GM04503 (cell line): ENCODE measurements around the gene ADM2.
"Not testable (repeated sequence)": the region's sequence is repeated elsewhere in the genome, so short reads cannot be mapped to it uniquely, and the experiment has no call there.

Experiments
- DNase-seq: peaks from one replicate; pipeline ENCODE4 v3.0.0-alpha.2; 2012; ENCODE audit warnings: low read depth

Gene ADM2, protein sequence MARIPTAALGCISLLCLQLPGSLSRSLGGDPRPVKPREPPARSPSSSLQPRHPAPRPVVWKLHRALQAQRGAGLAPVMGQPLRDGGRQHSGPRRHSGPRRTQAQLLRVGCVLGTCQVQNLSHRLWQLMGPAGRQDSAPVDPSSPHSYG

DNA sequence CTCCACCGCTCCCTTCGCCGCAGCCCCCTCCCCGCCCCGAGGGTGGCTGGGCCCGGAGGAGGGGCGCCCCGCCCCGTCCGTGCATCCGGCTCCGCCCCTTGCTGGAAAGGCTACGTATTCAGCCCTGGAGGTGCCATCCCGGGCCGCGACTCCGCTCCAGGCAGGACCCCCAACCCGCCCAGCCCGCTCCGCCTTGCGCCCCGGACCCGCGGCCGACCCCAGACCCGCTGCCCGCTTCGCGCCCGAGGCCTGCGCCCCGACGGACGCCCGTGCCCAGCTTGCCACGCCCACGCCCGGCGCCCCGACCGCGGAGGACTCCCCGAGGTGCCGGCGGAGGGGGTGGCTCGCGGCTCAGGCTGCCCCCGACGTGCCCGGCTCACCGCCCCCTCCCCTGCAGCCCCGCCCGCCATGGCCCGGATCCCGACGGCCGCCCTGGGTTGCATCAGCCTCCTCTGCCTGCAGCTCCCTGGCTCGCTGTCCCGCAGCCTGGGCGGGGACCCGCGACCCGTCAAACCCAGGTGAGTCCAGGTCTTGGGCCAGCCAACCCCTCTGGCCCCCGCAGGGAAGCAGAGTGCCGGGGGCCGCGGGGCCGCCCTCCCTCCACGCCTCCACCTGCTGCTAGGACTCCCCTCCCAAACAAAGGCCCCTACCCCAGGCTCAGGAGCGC lies at the start of gene ADM2:
Gene ADM2, plus strand, starts transcription at position 104 of the 667 bp plus-strand sequence. Its CDS starts 305 bp downstream, at position 409.
- no peak for DNase-seq

DNA sequence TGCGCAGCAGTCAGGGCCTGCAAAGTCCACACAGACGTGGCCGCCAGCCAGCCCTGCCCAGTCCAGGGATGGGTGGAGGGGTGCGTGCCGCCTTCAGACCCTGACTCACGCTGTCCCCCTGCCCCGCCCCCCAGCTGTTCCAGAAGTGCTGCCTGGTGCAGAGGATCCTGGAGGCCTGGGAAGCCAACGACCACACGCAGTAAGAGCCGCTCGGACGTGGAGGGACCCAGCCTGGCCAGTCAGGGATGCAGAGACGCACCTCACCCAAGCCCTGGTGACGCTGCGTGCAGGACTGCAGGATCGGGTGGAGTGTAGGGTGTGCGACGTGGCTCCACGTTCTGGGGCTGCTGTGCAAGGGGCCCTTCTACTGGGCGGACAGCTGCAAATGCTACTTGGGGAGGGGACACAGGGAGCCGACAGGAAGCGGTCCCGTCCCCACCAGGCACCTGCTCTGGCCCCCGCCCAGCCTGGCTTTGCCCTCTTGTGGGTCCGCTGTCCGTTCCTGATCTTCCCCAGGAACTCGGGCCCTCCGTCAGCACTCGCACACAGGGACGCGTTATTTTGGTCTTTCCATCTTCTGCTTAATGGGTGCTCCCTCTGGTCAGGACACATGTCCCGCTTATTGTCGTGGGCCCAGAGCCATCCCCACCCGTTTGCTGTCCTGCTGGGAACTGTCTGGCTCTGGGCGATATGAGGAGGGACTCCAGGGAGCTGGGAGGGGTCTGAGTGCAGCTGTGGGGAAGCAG lies 49.0 kb upstream of the ADM2 start:
- no peak for DNase-seq

DNA sequence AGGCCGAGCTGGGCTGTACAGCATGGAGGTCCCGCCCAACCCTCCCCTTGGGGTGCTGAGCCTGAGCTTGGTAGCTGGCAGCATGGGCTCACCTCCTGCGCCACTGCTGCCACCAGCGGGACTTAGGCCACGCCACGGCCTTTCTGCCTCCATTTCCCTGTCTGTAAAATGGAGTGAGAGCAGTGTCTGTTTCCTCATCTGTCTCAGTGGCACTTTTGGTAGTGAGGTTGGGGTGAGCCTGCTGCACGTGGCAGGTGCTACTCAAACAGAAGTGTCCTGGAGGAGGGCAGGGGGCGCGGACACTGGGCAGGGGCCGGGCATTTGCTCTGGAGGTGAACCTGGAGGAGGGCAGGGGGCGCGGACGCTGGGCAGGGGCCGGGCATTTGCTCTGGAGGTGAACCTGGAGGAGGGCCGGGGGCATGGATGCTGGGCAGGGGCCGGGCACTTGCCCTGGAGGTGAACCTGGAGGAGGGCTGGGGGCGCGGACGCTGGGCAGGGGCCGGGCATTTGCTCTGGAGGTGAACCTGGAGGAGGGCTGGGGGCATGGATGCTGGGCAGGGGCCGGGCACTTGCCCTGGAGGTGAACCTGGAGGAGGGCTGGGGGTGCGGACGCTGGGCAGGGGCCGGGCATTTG lies 48.3 kb upstream of the ADM2 start:
- not testable (repeated sequence) for DNase-seq

DNA sequence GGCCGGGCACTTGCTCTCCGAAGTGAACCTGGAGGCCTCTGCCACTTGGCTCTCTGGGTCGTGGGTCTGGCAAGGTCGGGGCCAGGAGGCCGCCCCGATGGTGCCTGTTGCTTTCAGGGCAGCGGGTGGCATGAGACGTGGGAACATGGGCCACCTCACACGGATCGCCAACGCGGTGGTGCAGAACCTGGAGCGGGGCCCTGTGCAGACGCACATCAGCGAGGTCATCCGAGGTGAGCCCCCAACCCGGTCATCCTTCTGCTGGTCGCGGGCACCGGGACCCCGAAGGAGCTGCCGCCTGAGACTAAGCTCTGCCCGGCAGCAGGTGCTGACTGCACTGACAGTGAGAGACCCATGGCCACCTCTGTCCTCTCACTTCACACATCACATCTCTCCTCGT lies 46.5 kb upstream of the ADM2 start:
- DNase-seq: no peak

DNA sequence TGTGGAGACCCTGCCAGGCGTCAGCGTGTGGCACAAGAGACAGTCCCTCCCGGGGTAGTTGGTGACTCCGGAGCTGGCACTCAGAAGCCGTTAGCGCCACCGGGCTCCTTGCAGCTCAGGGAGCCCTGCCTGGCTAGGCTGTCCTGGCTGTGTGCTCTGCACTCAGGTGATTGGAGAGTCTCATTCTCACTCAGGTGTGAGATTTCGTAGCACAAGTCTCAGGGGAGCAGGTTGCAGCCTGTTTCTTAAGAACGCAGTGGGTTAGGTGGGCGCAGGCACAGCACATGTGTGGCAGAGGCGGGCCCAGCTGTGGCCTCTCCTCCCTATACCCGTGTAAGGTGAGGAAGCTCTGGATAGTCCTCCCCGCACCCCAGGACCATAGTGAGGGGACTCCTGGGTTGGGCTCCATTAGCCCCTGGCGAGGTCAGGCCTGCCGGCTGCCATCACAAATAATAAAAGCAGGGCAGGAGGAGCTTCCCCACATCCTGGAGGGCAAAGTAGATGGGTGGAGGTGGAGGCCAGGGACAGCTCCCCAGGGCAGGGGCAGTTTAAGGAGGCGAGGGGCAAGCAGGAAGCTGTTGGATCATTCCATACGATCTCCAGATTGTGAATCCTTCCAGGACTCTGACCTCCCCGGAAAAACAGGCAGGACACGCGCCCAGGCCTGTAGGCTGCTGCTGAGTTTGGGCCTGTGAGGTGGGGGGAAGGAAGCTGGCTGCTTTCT lies 45.9 kb upstream of the ADM2 start:
- no peak for DNase-seq

DNA sequence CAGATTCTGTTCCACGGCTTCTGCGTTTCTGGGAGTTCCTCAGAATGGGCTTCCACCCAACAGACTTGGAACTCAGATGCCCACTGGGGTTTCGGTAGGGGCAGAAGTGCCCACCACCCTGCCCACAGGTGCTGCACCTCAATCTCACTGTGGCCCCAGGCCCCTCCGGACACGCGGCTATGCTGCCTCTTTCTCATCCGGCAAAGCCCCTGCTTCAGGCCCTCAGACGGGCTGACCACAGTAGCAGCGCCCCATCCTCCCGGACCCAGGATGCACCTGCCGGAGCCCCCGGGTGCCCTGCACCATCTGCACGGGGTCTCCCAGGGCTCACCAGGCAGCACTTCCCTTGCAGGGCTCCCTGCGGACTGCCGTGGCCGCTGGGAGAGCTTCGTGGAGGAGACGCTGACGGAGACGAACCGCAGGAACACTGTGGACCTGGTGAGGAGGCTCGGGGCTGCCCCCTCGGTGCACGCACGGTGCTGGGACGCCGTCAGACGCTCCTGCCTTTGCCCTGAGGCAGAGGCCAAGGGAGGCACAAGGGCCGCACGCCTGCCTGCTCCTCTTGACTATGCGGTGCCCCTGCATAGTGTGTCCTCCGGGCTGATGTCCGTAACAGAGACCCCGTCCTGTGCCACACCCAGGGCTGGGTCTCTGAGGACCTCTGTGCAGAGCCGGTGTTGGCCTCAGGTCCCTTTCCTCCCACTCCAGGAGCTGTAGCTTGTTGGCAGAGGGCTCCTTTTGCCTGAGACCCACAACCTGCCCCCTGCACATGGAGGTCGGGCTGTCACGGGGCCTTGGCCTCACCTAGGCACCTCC lies 45.1 kb upstream of the ADM2 start:
- no peak for DNase-seq

DNA sequence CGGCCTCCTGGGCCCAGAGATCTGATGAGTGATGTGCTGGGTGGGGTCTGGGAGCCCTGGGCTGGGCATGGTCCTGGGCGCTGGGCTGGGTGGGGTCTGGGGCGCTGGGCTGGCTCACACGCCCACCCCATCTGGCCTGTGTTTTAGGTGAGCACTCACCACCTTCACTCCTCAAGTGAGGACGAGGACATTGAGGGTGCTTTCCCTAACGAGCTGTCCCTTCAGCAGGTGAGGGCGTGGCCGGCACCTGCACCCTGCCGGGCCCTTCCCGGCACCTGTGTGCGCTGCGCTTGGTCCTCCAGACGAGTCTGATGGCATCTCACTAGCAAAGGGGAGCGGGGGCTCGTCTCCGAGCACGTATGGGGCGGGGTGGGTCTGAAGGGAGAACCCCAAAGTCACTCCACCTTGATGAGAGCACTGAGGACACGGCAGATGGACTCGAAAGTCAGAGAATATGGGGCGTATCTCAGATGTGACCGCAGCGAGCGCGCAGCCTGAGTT lies 44.5 kb upstream of the ADM2 start:
- no peak for DNase-seq

DNA sequence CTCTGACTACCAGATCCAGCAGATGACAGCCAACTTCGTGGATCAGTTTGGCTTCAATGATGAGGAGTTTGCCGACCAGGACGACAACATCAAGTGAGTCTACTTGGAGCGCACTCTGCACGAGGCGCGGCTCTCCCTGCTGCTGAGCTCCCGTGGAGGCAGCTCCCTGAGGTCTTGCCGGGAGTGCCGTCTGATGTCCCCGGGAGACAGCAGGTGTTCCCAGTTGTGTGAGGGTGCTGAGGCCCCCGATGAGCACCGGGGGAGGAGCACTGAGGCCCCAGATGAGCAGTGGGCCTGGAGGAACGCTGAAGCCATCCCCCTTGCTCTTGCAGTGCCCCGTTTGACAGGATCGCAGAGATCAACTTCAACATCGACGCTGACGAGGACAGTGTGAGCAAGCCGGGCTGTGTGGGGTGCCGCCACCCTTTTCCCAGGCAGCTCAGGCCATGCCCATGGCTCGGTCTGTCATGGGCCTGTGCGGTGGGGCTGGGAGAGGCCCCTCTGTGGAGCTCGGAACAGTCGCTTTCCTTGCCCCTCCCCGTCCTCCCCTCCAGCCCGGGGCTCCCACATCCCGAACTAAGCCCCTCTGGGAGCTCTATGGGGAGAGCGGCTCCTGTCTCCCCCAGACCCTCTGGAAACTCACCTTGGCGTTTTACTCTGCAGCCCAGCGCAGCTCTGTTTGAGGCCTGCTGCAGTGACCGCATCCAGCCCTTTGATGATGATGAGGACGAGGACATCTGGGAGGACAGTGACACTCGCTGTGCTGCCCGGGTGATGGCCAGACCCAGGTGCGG lies 43.6 kb upstream of the ADM2 start:
- no peak for DNase-seq

DNA sequence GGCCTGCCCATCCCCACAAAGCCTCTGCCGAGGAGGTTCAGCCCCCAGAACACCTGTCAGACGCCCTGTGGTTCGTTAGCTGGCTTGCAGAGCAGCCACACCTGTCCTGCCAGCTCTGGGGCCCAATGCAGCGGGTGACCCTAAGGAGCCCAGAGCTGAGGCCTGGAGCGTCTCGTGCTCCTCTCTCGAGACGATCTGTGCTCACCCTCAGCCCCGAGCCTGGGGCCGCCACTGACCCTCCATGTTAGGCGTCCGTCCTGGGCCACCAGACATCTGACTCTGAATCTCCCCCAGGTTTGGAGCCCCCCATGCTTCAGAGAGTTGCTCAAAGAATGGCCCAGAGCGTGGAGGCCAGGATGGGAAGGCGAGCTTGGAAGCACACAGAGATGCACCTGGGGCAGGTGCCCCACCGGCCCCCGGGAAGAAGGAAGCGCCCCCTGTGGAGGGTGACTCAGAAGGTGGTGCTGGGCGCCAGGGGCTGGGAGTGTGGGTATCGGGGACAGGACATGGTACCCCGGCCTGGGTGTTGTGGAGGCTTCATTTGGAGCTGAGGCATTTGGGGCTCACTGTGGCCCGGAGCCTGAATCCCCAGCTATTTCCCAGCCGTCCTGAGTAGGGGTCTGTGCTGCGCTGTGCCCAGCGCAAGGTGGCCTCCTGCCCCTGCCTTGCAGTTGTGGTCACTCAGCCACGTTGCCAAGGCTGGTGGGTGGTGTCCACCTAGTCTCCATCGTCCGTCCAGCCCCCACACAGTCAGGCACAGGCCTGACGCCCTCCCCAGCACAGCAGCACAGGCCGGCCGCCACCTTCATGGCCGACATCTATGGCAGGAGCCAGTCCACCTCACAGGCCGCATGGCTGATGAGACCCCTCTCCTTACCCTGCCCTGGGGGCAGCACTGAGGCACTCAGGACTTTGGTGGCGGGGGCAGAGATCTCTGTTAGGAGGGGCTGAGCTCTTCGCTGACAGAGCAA lies 42.8 kb upstream of the ADM2 start:
- no peak for DNase-seq

DNA sequence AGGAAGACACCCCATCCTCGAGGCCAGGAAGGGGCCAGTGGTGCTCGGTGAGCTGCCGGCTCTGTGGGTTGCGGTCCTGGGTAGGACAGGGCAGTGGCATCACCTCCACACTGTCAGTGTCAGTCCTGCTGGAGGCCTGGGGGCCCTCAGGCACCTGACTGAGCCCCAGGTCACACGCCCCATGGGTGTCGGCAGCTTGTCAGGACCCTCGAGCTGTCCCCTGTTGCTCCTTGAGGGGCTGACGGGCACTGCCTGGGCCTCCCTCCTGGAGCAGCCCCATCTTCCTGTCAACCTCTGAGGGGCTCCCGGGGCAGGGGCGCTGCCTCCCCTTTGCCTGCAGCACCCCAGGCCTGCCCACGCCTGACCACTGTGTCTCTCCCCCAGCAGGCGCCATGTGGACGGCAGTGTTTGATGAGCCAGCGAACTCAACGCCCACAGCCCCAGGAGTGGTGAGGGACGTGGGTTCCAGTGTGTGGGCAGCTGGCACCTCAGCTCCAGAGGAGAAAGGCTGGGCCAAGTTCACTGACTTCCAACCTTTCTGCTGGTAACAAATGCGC lies 42.0 kb upstream of the ADM2 start:
- DNase-seq: no peak

DNA sequence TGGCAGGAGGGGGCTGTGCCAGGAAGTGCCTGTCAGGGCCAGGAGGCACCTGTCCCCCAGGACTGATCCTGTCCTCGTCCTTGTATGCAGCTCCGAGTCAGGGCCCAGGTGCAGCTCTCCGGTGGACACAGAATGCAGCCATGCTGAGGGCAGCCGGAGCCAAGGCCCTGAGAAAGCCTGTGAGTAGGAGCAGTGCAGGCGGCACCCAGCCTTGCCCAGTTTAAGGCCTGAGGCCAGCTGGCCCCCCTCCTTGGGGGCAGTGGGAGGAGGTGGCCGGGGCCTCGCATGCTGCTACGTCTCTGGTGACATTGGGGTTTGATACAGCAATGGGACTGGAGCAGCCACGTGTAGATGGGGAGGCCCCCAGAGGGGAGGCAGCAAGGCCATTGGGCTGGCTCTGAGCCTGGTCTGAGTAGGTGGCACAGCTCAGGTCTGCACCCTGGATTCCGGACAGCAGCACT lies 41.4 kb upstream of the ADM2 start:
- DNase-seq: no peak

DNA sequence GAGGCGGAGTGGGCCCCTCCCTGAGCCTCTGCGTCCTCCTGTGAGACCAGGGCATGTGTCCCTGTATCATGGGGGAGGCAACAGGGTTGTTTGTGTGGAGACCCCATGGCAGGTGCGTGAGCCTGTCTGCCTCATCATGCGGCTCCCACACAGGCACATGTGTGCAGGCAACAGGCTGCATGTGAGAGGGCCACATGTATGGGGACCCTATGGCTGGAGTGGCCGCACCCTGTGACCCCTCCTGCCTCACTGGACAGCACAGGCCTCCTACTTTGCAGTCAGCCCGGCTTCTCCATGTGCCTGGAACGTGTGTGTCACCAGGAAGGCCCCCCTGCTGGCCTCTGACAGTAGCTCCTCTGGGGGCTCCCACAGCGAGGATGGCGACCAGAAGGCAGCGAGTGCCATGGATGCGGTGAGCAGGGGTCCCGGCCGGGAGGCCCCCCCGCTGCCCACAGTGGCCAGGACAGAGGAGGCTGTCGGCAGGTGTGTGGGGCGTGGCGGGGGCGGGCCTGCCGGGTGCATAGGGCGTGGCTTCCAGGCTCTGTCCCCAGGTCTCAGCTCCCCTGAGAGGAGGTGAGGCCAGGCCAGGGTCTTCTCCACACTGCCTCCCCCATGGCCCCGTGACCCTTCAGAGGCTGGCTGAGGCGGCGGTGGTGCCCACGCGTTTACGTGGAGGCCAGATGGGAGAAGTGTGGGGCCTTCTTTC lies 40.6 kb upstream of the ADM2 start:
- no peak for DNase-seq

DNA sequence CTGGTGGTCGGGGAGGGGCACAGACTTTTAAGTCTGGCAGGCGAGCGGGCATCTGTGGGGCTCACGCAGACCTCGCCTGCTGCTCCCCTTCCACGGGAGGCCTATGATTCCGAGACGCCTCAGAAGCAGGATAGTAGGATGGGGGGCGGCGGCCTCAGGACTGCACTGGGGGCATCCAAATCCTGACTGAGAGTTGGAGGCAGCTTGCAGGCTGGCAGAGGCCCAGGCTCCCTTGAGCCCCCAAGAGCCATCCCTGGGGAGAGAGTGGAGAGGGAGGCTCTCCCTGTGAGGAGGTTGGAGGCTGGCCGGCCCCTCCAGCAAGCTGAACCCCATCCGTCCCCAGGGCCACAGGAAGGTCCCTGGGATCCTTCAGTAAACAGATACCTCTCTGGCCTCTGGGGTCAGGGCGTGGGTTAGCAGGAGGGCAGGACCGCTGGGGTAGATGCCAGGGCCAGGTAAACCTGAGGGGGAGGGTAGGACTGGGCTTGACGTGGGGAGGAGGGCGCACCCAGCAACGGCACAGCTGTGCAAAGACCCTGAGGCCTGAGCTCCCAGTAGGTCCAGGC lies 39.8 kb upstream of the ADM2 start:
- DNase-seq: no peak

DNA sequence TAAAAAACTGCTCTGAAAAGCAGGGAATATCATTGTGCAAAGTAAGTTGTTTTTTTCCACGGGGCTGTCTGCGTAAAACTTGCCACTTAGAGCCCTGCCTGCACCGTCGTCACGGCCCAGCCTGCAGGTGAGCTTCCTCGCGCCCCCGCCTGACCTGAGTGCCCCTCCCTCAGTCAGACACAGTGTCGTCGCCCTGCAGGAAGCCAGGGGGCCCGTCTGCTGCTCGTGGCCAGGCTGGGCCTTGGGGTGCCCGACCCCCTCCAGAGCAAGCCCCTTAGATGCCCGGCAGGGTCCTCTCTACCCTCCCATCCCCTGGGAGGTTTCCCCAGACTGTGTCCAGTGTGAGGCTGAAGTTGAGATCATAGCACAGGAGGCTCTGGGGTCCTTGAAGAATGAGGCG lies 38.1 kb upstream of the ADM2 start:
- no peak for DNase-seq

DNA sequence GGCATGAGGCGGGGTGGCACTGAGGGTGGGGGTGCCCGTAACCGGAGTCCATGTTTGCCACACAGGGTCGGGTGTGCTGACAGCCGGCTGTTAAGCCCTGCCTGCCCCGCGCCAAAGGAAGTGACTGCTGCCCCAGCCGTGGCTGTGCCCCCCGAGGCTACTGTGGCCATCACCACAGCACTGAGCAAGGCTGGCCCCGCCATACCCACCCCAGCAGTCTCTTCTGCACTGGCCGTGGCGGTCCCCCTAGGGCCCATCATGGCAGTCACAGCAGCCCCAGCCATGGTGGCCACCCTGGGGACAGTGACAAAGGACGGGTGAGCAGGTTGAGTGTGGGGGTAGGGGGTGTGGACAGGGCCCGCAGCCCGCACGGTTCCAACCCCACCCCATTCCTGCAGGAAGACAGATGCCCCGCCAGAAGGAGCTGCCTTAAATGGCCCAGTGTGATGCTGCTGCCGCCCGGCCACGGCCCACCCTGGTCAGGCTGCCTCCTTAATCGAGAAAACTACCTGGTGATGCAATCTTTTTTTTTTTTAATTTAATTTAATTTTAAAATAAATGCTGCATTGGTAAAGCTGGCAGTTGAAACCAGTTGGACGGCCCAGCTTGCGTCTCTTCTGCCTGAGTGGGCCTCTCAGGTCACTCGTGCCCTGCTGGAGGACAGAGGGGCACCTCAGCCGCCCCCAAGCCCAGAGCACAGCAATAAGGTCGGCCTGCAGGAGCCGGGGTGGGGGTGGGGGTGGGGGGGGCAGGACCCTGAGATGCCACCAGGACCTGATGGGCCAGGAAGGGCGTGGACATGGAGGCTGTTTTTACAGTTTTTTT lies 37.3 kb upstream of the ADM2 start:
- no peak for DNase-seq

DNA sequence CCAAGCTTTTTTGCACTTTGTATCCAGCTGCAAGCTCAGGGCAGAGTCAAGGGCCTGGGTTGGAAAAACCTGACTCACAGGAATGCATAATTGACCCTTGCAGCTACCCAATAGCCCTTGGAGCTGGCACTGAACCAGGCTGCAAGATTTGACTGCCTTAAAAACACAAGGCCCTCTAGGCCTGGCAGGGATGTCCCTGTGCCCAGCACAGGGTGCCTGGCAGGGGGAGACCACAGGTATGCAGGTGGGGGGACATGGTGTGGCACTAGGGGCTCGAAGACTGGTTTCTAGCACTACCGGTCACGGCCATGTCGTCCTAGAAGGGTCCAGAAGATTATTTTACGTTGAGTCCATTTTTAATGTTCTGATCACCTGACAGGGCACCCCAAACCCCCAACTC lies 36.7 kb upstream of the ADM2 start:
- DNase-seq: peak; percentile 41
